Measurements from ENCODE around the gene PGAP6.

Gene PGAP6

GRCh38 chr16:392450-393030 is 10.8 kb upstream of the PGAP6 start:
- H3K4me3 ChIP-seq (replicated peaks in 1 of 2; ENCODE audit: low read depth in 2 of 2, low read length in 2 of 2), result no peak overlapping the region
- TF ChIP-seq CTCF (IDR thresholded peaks at IDR 0.05; ENCODE audit: low read depth, low read length), result no peak
- DNase-seq (ENCODE audit: low read depth in 2 of 2), result no peak

- H3K4me3 ChIP-seq (replicated peaks in 1 of 2; ENCODE audit: low read depth in 2 of 2, low read length in 2 of 2), result no peak overlapping the region
- peak; percentile 71 to 89 for DNase-seq (ENCODE audit: low read depth in 2 of 2)
- TF ChIP-seq CTCF (IDR thresholded peaks at IDR 0.05; ENCODE audit: low read depth, low read length), result peak; percentile 90
These were observed 10.1 kb upstream of the PGAP6 start for GRCh38 chr16:391885-392335.

DNA sequence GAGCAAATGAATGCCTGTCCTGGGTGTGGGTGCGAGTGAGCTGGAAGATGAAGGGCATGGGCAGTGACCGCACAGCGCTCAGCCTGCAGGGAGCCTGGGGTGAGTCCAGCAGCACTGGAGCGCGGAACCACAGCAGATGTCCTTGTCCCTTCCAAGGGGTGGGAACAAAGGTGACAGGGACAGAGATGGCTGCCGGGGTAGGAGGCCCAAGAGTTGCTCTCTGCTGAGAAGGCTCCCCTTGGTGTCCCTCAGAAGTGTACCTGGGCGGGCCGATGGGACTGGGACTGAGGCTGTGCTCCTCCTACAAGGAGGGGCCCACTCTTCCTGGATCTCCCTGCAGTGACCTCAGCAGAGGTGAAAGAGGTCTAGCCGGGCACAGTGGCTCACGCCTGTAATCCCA is 7.6 kb upstream of the PGAP6 start:
- DNase-seq (ENCODE audit: low read depth in 2 of 2), result no peak
- no peak for TF ChIP-seq CTCF (IDR thresholded peaks at IDR 0.05; ENCODE audit: low read depth, low read length)
- no peak overlapping the region for H3K4me3 ChIP-seq (replicated peaks in 1 of 2; ENCODE audit: low read depth in 2 of 2, low read length in 2 of 2)

GRCh38 chr16:387761-388666 is 6.2 kb upstream of the PGAP6 start:
- H3K4me3 ChIP-seq (replicated peaks in 1 of 2; ENCODE audit: low read depth in 2 of 2, low read length in 2 of 2), result peak overlapping the region in 1 of 2 donors; percentile 9
- TF ChIP-seq CTCF (IDR thresholded peaks at IDR 0.05; ENCODE audit: low read depth, low read length), result peak; percentile 9
- peak in 1 of 2 donors; percentile 68 for DNase-seq (ENCODE audit: low read depth in 2 of 2)

DNA sequence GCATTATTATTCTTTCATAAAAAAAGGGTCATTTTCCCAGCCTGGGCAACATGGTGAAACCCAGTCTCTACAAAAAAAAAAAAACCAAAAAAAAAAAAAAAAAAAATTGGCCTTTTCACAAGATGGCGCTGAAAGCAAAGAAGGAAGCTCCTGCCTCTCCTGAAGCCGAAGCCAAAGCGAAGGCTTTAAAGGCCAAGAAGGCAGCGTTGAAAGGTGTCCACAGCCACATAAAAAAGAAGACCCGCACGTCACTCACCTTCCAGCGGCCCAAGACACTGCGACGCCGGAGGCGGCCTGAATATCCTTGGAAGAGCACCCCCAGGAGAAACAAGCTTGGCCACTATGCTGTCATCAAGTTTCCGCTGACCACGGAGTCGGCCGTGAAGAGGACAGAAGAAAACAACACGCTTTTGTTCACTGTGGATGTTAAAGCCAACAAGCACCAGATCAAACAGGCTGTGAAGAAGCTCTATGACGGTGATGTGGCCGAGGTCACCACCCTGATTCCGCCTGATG is 4.9 kb upstream of the PGAP6 start:
- H3K4me3 ChIP-seq (replicated peaks in 1 of 2; ENCODE audit: low read depth in 2 of 2, low read length in 2 of 2), result no peak overlapping the region
- no peak for TF ChIP-seq CTCF (IDR thresholded peaks at IDR 0.05; ENCODE audit: low read depth, low read length)
- DNase-seq (ENCODE audit: low read depth in 2 of 2), result peak; percentile 33 to 51

DNA sequence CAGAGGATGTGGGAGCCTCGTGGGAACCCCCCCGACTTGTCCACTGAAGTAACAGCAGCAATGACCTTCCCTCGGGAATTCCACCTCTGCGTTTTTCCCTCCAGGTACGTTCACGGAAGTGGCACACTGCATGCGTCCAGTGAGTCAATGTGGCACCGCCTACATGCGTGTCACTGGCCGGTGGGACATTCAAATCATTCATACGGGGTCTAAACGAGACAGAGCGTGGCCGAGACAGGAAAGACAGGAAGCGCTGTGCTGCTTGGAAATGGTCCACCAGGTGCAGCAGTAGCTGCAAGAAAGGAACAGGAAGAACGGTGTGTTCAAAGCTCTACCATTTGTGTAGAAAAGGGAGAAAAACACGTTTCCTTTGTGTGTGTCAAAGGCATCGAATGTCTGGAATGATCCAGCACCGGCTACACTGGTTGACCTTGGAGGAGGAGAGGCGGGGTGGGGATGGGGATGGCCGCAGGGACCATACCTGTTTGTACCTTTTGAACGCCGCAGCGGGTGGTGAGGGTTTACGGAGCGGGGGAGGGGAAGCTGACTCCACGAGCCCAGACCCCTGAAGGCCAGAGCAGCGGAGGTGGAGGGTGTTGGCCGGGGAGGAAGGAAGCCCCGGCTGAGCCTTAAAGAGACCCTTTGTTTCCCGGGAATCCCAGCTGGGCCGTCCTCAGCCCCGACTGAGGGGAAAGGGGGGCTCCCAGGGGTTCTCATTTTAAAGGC is 1.7 kb upstream of the PGAP6 start:
- no peak for TF ChIP-seq CTCF (IDR thresholded peaks at IDR 0.05; ENCODE audit: low read depth, low read length)
- DNase-seq (ENCODE audit: low read depth in 2 of 2), result no peak
- no peak overlapping the region for H3K4me3 ChIP-seq (replicated peaks in 1 of 2; ENCODE audit: low read depth in 2 of 2, low read length in 2 of 2)

Measured in cardiac fibroblast (primary cell).